Loucy (cell line): ENCODE data around the gene SEPSECS.

ENCODE experiments used
- H2AFZ ChIP-seq: fragments of 200-600 bp; sonication (generic); 2 replicates; pipeline ENCODE4 v1.6.0; 2016; ENCODE audit warnings: antibody characterized with exemption, mild to moderate bottlenecking, low read length, moderate library complexity
- H3F3A ChIP-seq: fragments of 200-600 bp; 2 replicates; pipeline ENCODE4 v1.6.0; 2016; ENCODE audit warnings: antibody characterized with exemption, low read depth, mild to moderate bottlenecking
- H3K27me3 ChIP-seq: fragments of 200-600 bp; sonication (generic); 2 replicates; pipeline ENCODE4 v1.6.1; 2014; ENCODE audit warnings: low read length, mild to moderate bottlenecking; ENCODE audit not compliant: insufficient read depth, poor library complexity, severe bottlenecking
- H3K36me3 ChIP-seq: fragments of 200-600 bp; sonication (generic); 2 replicates; pipeline ENCODE4 v1.6.1; 2016; ENCODE audit warnings: low read length; ENCODE audit not compliant: insufficient read depth
- H3K4me1 ChIP-seq: fragments of 200-600 bp; sonication (generic); 2 replicates; pipeline ENCODE4 v1.5.1; 2014; ENCODE audit warnings: low read length, mild to moderate bottlenecking; ENCODE audit not compliant: insufficient read depth, poor library complexity, severe bottlenecking
- H3K4me2 ChIP-seq: fragments of 200-600 bp; sonication (generic); 2 replicates; pipeline ENCODE4 v1.6.0; 2014; ENCODE audit warnings: antibody characterized with exemption, low read length, low read depth, mild to moderate bottlenecking; ENCODE audit not compliant: poor library complexity, severe bottlenecking
- H3K4me3 ChIP-seq: fragments of 200-600 bp; sonication (generic); 2 replicates; pipeline ENCODE4 v1.5.1; 2014; ENCODE audit warnings: low read length, mild to moderate bottlenecking, mixed read lengths; ENCODE audit not compliant: poor library complexity, severe bottlenecking
- H3K79me2 ChIP-seq: fragments of 200-600 bp; sonication (generic); 2 replicates; pipeline ENCODE4 v1.6.1; 2014; ENCODE audit warnings: low read length; ENCODE audit not compliant: insufficient read depth
- H3K9ac ChIP-seq: fragments of 200-600 bp; sonication (generic); 2 replicates; pipeline ENCODE4 v1.6.0; 2014; ENCODE audit warnings: mild to moderate bottlenecking, low read depth, low read length, moderate library complexity; ENCODE audit not compliant: poor library complexity, severe bottlenecking
- H3K9me2 ChIP-seq: fragments of 200-600 bp; sonication (generic); replicated peaks from 2 replicates; pipeline ENCODE4 v1.6.1; 2016; ENCODE audit warnings: low read depth, low read length, mixed read lengths
- H3K9me3 ChIP-seq: fragments of 200-600 bp; sonication (generic); 2 replicates; pipeline ENCODE4 v1.6.1; 2014; ENCODE audit warnings: mild to moderate bottlenecking, antibody characterized with exemption, low read length, low read depth; ENCODE audit not compliant: insufficient read depth
- H4K20me1 ChIP-seq: fragments of 200-600 bp; sonication (generic); 2 replicates; pipeline ENCODE4 v1.6.0; 2014; ENCODE audit warnings: antibody characterized with exemption, low read length, mild to moderate bottlenecking; ENCODE audit not compliant: insufficient read depth, poor library complexity, severe bottlenecking
- CTCF ChIP-seq: fragments of 200-600 bp; sonication (generic); conservative IDR thresholded peaks from 2 replicates; pipeline ENCODE4 v1.5.1; 2014; ENCODE audit warnings: mild to moderate bottlenecking, antibody characterized with exemption, low read length
- EZH2phosphoT487 ChIP-seq: fragments of 200-600 bp; IDR thresholded peaks from 2 replicates; pipeline ENCODE4 v1.6.1; 2018; ENCODE audit warnings: antibody characterized with exemption, mild to moderate bottlenecking, moderate library complexity, borderline replicate concordance

The SEPSECS gene

GRCh38 chr4:25177147-25177546 lies 16.9 kb upstream of the SEPSECS start:
- Histone ChIP-seq H4K20me1 (no peaks in the 10 kb centered on the region), H3K36me3 (no peaks in the 10 kb centered on the region), H3K4me2 (no peak overlapping the region), H3K27me3 (no peaks in the 10 kb centered on the region), H3K4me3 (no peak overlapping the region), H3K4me1 (peaks cover 4% of the 10 kb centered on the region), H3K9me3 (no peaks in the 10 kb centered on the region), H3K9me2 (no peaks in the 10 kb centered on the region), H3F3A (no peaks in the 10 kb centered on the region), H2AFZ (no peak overlapping the region), H3K79me2 (no peaks in the 10 kb centered on the region), H3K9ac (no peak overlapping the region)
- TF ChIP-seq EZH2phosphoT487 (no peak), CTCF (no peak)

- no peaks in the 10 kb centered on the region for H4K20me1 ChIP-seq
- H3K9me2 ChIP-seq = no peaks in the 10 kb centered on the region
- H2AFZ ChIP-seq = no peak overlapping the region
- H3K4me3 ChIP-seq = no peak overlapping the region
- peaks cover 4% of the 10 kb centered on the region for H3K4me1 ChIP-seq
- no peaks in the 10 kb centered on the region for H3K36me3 ChIP-seq
- no peaks in the 10 kb centered on the region for H3F3A ChIP-seq
- H3K9me3 ChIP-seq = no peaks in the 10 kb centered on the region
- H3K4me2 ChIP-seq = no peak overlapping the region
- H3K9ac ChIP-seq = no peak overlapping the region
- H3K27me3 ChIP-seq = no peaks in the 10 kb centered on the region
- H3K79me2 ChIP-seq = no peaks in the 10 kb centered on the region
- no peak for TF ChIP-seq EZH2phosphoT487
- TF ChIP-seq CTCF = no peak
Observed at GRCh38 chr4:25174674-25175073, 14.4 kb upstream of the SEPSECS start.

- TF ChIP-seq CTCF (no peak), EZH2phosphoT487 (no peak)
- H3K9me3 ChIP-seq = no peaks in the 10 kb centered on the region
- no peaks in the 10 kb centered on the region for H3K4me1 ChIP-seq
- H3K4me3 ChIP-seq = no peak overlapping the region
- no peak overlapping the region for H3K9ac ChIP-seq
- no peak overlapping the region for H3K4me2 ChIP-seq
- H3K36me3 ChIP-seq = no peaks in the 10 kb centered on the region
- H3F3A ChIP-seq = no peaks in the 10 kb centered on the region
- no peaks in the 10 kb centered on the region for H3K27me3 ChIP-seq
- H2AFZ ChIP-seq = no peak overlapping the region
- no peaks in the 10 kb centered on the region for H4K20me1 ChIP-seq
- no peaks in the 10 kb centered on the region for H3K79me2 ChIP-seq
- H3K9me2 ChIP-seq = no peaks in the 10 kb centered on the region
Observed at GRCh38 chr4:25172961-25173915, 13.0 kb upstream of the SEPSECS start.
